Mesenteric fat pad (tissue), 1 donor: ENCODE results near the gene PPOX. TPM values are rescaled to one million over a fixed set of nuclear protein-coding genes. Genes with fewer than 3 reads are reported as not detected.

ENCODE experiments used
- DNase-seq: peaks from one replicate; pipeline ENCODE4 v3.0.0-alpha.2; 2020; ENCODE audit warnings: low spot score
- total RNA-seq: library from RNA; stranded (reverse); fragmentation: NEBNext Ultra II Directional; extraction: Animal tissue kit (Norgen Biotek cat#: 25700); gene quantifications from one replicate; pipeline ENCODE4 v1.2.1, GENCODE V29; 2021
- donor health status: DM: yes; HTN: yes; CAD: no.

The PPOX gene
- total RNA-seq, 1 donor from 2014 or later: 19.4 TPM

GRCh38 chr1:161153176-161153575 lies 13.1 kb upstream of the PPOX start:
- no peak for DNase-seq

- no peak for DNase-seq
These were observed 12.4 kb upstream of the PPOX start, which contains the start of gene UFC1 for GRCh38 chr1:161153682-161154337. Gene UFC1, plus strand, starts transcription at chr1:161153978. Its CDS starts 20 bp downstream, at chr1:161153998.

- DNase-seq: no peak
These were observed 8.4 kb upstream of the PPOX start for GRCh38 chr1:161157867-161158266.

- DNase-seq: no peak
These were observed 7.8 kb upstream of the PPOX start for GRCh38 chr1:161158316-161159010.

GRCh38 chr1:161159087-161159912 lies 6.9 kb upstream of the PPOX start, which contains the start of gene USP21:
Gene USP21, plus strand, starts transcription at chr1:161159500. Its CDS starts 1,141 bp downstream, at chr1:161160641.
- peak; percentile 98 for DNase-seq

GRCh38 chr1:161159913-161160243 lies 6.3 kb upstream of the PPOX start:
- no peak for DNase-seq

- no peak for DNase-seq
These were observed 5.5 kb upstream of the PPOX start for GRCh38 chr1:161160671-161161145.

- DNase-seq: no peak
These were observed 4.6 kb upstream of the PPOX start for GRCh38 chr1:161161652-161162051.

GRCh38 chr1:161162052-161162451 lies 4.2 kb upstream of the PPOX start:
- peak; percentile 64 for DNase-seq

GRCh38 chr1:161162806-161163205 lies 3.4 kb upstream of the PPOX start:
- DNase-seq: peak; percentile 69

- DNase-seq: no peak
These were observed 2.4 kb upstream of the PPOX start for GRCh38 chr1:161163793-161164192.

GRCh38 chr1:161164901-161165610 lies 1.2 kb upstream of the PPOX start:
- DNase-seq: no peak

GRCh38 chr1:161166669-161167548 lies 683 bp downstream of the PPOX start:
- no peak for DNase-seq

GRCh38 chr1:161168906-161169305 lies 2.7 kb downstream of the PPOX start:
- DNase-seq: no peak

GRCh38 chr1:161171191-161171590 lies 5.0 kb downstream of the PPOX start:
- no peak for DNase-seq

GRCh38 chr1:161171696-161172095 lies 5.5 kb downstream of the PPOX start:
- no peak for DNase-seq

- DNase-seq: no peak
These were observed 6.1 kb downstream of the PPOX start for GRCh38 chr1:161172349-161172748.

GRCh38 chr1:161172776-161173376 lies 6.7 kb downstream of the PPOX start:
- DNase-seq: no peak

- DNase-seq: no peak
These were observed 7.5 kb downstream of the PPOX start for GRCh38 chr1:161173711-161174110.

GRCh38 chr1:161174911-161175310 lies 8.7 kb downstream of the PPOX start:
- DNase-seq: no peak
